ENCODE data around the gene GBA2.
A peak's percentile ranks its signal among the peaks of the same experiment; 100 is the strongest.

The GBA2 gene

DNA sequence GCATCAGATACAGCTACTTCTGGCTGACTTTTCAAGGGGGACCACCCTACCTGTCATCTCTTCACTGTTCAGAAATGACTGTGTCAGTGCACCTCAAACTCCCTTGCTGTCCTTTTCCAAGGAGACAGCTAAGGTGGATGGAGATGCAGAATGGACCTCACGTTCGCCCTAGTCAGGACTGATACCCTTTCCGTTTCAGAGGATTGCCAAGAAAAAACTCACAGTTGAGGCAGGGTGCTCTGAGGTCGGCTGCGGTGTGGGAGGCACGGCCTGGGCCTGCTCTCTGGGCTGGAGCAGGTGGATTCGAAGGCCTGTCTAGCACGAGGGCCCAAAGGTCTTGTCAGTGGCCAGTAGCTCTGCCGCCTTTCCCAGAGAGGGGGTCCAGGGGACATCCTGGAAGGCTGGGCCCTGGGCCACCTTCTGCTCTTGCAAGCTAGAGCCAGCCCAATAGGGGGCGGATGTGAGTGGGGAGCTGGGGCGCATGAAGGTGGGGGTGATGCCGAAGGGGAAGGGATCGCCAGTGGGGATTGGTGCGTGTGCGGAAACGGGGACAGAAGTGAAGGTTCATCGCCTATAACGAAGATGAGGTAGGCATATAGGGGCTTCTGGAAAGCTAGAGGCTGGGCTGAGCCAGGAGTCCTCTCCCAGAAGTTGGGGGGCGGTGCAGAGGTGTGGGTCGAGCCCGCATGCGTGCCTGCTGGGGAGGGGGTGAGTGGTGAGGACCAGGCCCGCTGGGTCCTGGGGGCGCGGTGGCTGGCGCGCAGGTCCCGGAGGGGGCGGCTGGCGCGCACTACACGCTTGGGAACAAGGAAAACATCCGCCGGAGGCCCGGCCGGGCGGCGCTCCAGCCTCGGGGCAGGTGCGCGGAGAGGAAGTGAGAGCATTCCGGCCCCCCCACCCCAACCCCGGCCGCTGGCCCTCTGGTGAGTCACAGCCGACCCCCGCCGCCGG is 7.5 kb upstream of the GBA2 start:
- no peak for TF ChIP-seq GATA2 (IDR thresholded peaks at IDR 0.05; ENCODE audit: low read depth, low read length)
- TF ChIP-seq GATA3 (IDR thresholded peaks at IDR 0.05; ENCODE audit: low read depth, low read length): no peak

DNA sequence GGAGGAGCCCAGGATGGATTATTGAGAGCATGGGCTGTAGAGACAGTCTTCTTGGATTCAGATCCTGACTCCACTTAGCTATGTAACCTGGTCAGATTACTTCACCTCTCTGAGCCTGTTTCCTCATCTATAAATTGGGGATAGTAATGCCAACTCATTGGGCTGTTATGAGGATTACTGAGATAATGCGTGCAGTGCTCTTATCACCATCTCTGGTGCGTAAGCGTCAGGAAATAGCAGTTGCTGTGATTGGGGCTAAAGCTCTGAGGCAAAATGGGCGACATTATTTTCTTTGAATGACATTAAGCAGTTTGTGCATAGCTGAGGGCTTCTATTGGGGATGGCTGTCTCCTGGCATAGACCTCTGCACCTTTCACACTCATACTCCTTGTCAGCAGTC is 6.0 kb upstream of the GBA2 start:
- TF ChIP-seq GATA2 (IDR thresholded peaks at IDR 0.05; ENCODE audit: low read depth, low read length) (no peak), GATA3 (IDR thresholded peaks at IDR 0.05; ENCODE audit: low read depth, low read length) (no peak)

DNA sequence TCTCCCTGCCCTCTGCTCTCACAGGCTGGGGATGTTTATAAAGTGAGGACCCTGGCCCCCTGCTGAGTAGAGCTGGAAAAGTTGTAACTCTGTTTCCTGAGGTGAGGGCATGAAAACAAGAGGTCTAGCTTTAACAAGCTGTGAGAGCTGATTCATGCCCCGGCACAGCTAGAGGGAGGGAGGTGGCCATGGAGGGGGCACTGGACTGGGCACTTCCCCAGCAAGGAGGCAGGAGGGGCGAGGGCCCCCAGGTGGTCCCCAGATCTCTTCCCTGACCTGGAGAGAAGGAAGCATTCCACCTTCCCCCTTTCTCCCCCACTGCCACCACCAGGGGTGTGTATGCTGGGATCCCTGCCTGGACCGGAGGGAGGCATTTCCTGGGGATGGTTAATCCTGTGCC is 5.2 kb upstream of the GBA2 start, which contains the start of gene MSMP:
Gene MSMP, minus strand, starts transcription at position 13 of the 400 bp plus-strand sequence. CDS start 147 bp downstream, outside the sequence.
- no peak for TF ChIP-seq GATA3 (IDR thresholded peaks at IDR 0.05; ENCODE audit: low read depth, low read length)

DNA sequence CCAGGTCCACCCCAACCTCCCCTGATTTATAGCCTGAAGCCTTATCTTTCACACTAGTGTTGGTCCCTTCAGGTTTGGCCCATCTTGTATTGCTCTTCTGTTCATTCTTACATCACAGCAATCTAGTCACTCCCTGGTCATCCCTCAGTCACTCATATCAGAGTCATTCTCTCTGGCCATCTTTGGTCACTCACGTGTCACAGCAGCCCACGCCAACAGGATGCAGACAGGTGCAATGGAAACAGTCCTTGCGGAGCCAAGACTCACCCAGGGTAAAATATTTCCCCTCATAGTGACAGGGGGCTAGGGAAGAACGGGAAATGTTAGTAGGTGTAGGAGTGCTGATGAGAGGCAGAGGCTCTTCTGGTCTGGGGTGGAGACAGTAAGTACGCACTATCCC is 4.4 kb upstream of the GBA2 start:
- TF ChIP-seq GATA3 (IDR thresholded peaks at IDR 0.05; ENCODE audit: low read depth, low read length) (no peak), GATA2 (IDR thresholded peaks at IDR 0.05; ENCODE audit: low read depth, low read length) (no peak)

DNA sequence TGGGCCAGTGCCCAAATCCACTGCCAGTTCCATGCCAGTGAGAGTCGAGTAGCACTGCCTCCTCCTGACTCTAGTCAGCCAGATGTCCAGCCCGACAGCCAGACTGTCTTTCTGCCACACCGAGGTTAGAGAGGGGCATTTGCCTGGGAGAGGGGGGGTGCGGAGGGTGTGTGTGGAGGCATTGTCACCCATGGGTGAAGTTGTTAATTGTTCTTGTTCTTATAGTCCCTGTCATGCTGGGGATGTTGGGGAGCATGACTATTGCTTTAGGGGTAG is 1.2 kb upstream of the GBA2 start:
- TF ChIP-seq GATA2 (IDR thresholded peaks at IDR 0.05; ENCODE audit: low read depth, low read length): no peak
- TF ChIP-seq GATA3 (IDR thresholded peaks at IDR 0.05; ENCODE audit: low read depth, low read length): no peak

DNA sequence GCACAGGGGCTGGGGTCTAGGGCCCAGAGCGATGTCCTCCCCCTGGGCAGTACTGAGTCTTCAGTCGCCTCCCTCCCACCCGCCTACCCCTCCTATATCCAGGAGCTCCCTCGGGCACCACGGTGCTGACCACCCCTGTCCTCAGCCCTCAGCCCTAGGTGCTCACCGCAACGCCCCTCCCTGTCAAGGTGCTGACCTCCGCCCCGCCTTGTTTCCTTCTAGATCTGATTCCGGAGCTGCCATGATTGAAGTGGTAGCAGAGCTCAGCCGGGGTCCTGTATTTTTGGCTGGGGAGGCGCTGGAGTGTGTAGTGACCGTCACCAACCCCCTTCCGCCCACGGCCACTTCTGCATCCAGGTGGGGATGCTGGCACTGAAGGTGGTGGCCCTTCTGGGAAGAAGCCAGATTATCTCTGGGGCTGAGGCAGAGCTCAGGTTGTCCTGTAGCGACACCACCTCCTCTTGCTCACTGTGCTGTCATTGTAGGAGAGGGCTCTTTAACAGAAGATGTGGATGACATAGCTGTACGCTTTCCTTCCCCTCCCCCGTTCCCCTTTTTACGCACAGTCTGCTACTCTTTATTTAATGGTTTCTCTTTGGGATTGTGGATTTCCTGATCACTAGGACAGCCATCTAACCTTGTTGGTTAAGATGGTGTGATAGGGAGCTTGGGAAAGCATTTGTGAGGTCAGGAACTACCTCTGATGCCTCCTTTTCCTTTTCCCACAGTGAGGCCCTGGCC is 657 bp upstream of the GBA2 start:
- no peak for TF ChIP-seq GATA2 (IDR thresholded peaks at IDR 0.05; ENCODE audit: low read depth, low read length)
- no peak for TF ChIP-seq GATA3 (IDR thresholded peaks at IDR 0.05; ENCODE audit: low read depth, low read length)

DNA sequence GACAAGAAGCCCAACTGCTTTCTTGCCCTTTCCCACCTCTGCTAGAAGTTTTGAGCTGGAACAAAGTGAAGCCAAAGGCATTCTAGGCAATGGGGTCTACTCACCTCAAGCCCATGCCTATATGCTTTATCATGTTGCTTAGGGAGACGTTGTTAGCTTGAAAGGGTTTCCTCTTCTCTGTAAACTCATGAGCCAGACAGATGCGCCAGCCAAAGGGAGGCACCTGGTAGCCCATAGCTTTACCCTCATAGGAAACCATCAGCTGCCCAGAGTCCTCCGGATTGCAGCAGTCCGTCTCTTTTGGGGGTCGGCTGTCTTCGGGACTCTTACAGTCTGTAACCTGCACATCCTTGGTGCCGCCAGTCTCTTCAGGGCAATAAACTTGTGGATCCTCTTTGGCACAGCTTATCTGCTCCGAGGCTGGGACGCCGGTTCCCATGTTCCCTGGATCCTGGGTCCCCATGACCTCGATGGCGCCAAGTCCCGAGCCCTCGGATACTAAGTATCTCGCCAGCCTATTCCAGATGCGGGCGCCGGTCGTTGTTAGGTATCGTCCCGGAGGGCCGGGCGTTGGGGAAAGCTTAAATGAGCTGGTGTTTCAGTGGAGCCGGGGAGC is 678 bp downstream of the GBA2 start:
- TF ChIP-seq GATA3 (IDR thresholded peaks at IDR 0.05; ENCODE audit: low read depth, low read length) (no peak), GATA2 (IDR thresholded peaks at IDR 0.05; ENCODE audit: low read depth, low read length) (no peak)

DNA sequence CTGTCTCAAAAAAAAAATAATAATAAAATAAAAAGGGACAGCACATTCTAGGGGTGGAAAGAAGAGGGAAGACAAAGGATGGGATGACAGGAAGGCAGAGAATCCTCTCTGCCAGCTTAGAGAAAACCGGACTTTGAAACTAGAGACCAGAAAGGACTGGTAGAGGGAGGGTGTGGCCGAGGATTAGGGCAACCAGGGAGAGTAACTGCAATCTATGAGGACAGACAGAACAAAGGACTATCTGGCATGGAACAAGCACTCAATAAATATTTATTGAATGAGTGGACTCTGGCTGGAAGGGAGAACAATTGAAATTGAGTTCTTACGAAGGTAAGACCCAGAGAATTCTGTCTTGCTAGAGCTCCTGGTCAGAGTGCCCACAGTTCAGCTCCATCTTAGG is 2.4 kb downstream of the GBA2 start:
- TF ChIP-seq GATA2 (IDR thresholded peaks at IDR 0.05; ENCODE audit: low read depth, low read length): no peak
- no peak for TF ChIP-seq GATA3 (IDR thresholded peaks at IDR 0.05; ENCODE audit: low read depth, low read length)

- TF ChIP-seq GATA3 (IDR thresholded peaks at IDR 0.05; ENCODE audit: low read depth, low read length) (peak; percentile 80; the same call in 1 of the 2 replicates), GATA2 (IDR thresholded peaks at IDR 0.05; ENCODE audit: low read depth, low read length) (peak; percentile 87)
Observed at GRCh38 chr9:35745569-35745968, 3.5 kb downstream of the GBA2 start.

DNA sequence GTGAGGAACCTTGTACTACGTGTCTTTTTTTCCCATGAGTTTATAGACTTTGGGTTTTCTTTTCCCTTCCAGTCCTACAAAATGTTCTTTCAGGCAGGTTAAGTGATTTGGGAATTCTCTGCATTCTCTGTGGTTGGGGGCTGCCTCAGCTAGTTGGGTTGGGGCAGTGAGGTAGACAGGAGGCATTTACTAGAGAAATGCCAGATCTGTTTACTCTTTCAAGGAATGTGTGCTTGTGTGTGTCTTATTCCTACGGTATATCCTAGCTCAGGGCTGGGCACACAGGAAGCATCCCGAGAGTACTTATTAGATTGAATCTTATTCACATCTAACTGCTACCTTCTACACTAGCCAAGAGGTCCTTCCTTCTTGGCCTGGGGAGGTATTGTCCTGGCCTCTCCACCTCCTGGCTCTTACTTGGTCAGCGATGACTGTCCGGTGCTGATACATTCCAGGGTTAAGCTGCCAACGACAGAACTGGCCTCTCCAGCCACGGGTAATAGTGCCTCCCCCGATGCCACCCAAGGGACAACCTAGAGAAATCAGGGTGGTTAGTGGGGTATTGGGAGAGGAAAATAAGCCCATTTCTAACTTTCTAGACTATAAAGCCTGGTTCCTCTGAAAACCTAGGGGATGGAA is 5.0 kb downstream of the GBA2 start:
- TF ChIP-seq GATA3 (IDR thresholded peaks at IDR 0.05; ENCODE audit: low read depth, low read length): no peak
- TF ChIP-seq GATA2 (IDR thresholded peaks at IDR 0.05; ENCODE audit: low read depth, low read length): no peak

DNA sequence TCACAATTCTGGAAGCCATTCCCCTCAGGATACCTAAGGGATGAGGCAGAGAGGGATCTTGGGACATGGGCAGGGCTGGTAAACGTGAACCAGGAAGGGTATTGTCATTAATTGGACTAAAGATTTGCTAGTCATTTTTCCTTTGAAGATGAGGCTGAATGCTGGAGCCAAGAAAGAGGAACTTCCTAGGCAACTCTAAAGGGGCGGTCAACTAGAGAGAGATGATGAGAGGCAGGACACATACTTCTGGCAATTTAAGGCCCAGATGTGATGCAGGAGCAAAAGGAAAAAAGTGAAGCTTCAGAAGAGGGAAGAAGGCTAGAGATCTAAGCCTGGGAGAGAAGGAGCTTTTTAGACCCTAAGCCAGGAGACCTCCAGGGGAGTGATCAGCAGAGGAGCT is 5.6 kb downstream of the GBA2 start:
- TF ChIP-seq GATA3 (IDR thresholded peaks at IDR 0.05; ENCODE audit: low read depth, low read length) (no peak), GATA2 (IDR thresholded peaks at IDR 0.05; ENCODE audit: low read depth, low read length) (no peak)

DNA sequence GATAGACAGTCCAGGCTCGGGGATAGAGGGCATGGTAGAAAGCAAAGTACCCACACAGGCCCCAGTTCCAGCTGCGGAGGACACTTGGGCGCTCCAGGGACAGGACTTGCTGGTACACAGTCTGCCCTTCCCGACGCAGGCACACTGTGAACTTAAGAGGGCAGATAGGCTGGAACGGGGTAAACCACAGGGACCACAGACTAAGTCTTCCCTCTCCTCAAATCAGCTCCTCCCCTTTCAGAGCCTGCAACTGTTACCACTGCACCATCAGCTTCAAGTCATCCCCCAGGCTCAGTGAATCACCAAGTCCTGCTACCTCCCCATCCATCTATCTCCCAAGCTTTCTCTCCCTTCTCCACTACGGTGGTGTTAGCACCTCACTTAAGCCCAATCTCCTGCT is 7.3 kb downstream of the GBA2 start:
- TF ChIP-seq GATA3 (IDR thresholded peaks at IDR 0.05; ENCODE audit: low read depth, low read length): no peak
- TF ChIP-seq GATA2 (IDR thresholded peaks at IDR 0.05; ENCODE audit: low read depth, low read length): no peak

- TF ChIP-seq GATA3 (IDR thresholded peaks at IDR 0.05; ENCODE audit: low read depth, low read length): no peak
- no peak for TF ChIP-seq GATA2 (IDR thresholded peaks at IDR 0.05; ENCODE audit: low read depth, low read length)
Observed at GRCh38 chr9:35740243-35740642, 8.8 kb downstream of the GBA2 start.

DNA sequence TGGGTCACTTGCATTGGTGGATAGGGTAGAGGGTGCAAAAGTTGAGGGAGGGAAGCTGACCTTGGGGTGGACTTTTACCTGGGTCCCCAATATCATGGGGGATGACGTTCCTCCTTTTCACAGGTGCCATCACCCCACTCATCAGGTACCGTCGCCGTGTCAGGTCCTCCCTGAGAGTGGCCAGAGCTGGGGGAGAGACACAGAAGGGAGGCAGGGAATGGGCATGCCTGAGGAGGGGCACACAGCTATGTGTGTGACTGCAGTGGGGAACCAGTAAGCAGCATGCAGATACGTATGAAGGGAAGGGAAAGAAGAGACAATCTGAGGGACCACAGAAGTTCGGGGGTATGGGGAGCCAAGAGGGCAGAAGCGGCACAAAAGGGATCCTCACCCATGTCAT is 10.1 kb downstream of the GBA2 start:
- TF ChIP-seq GATA2 (IDR thresholded peaks at IDR 0.05; ENCODE audit: low read depth, low read length): no peak
- no peak for TF ChIP-seq GATA3 (IDR thresholded peaks at IDR 0.05; ENCODE audit: low read depth, low read length)

Measured in SH-SY5Y (cell line).